HCT116 (cell line): ENCODE results near the gene DNALI1. TPM values are rescaled to one million over a fixed set of nuclear protein-coding genes. Genes with fewer than 3 reads are reported as not detected.

Experiments
- ATAC-seq: fragments of 200-7000 bp; cut with Tn5 transposase; 2 replicates; pipeline ENCODE4 v1.9.1; 2020; ENCODE audit warnings: mild to moderate bottlenecking, moderate library complexity
- BruUV-seq: library from RNA; stranded (reverse); fragments of 400-500 nt; replicated peaks from 2 replicates; lab custom pipeline; 2021; lab: Mats Ljungman, UMichigan
- CTCF ChIA-PET: fragments of 300-600 bp; sonication (Branson Sonifier 250); formaldehyde crosslinking; loops from one replicate; lab custom pipeline; 2021; ENCODE audit warnings: antibody characterized with exemption; lab: Charles Lee
- POLR2A ChIA-PET: fragments of 300-600, 350-600 bp; sonication (Branson Sonifier 250); formaldehyde crosslinking; loops from one replicate; lab custom pipeline; 2021; ENCODE audit warnings: antibody characterized with exemption; lab: Charles Lee
- RAD21 ChIA-PET, 2 experiments: fragments of 300-600 bp; sonication (Branson Sonifier 250); formaldehyde crosslinking; loops; one replicate each; lab custom pipeline; 2023; ENCODE audit warnings: low total read pairs in 2 of 2; ENCODE audit not compliant: uncharacterized antibody in 2 of 2, unreplicated experiment in 2 of 2, low non-redundant PET in 1 of 2; lab: Charles Lee
- DNase-seq: peaks from one replicate; pipeline ENCODE4 v3.0.0-alpha.2; 2010; ENCODE audit warnings: low read depth, low spot score
- H2AFZ ChIP-seq: fragments of 200-600 bp; shearing (Covaris generic), sonication (generic); 2 replicates; pipeline ENCODE4 v1.6.1; 2017; ENCODE audit warnings: low read depth, mixed run types, mixed read lengths, antibody characterized with exemption, low read length; ENCODE audit not compliant: poor library complexity, severe bottlenecking
- H3K27ac ChIP-seq: 2 replicates; pipeline ENCODE4 v1.5.1; 2012; ENCODE audit warnings: low read depth, low read length
- H3K27me3 ChIP-seq: fragments of 200-600 bp; sonication (generic); 2 replicates; pipeline ENCODE4 v1.6.1; 2016; ENCODE audit warnings: mixed run types, low read length, mixed read lengths; ENCODE audit not compliant: insufficient read depth
- H3K36me3 ChIP-seq, 2 experiments: fragments of 200-500 bp in 1 of 2; fragments of 200-600 bp in 1 of 2; sonication (Bioruptor generic) in 1 of 2; sonication (generic) in 1 of 2; 2 replicates each; pipeline versions ENCODE4 v1.5.1 to v1.6.1; 2014 to 2016; ENCODE audit warnings: low read length in 2 of 2, inconsistent platforms in 1 of 2, mixed read lengths in 1 of 2, mixed run types in 1 of 2; ENCODE audit not compliant: insufficient read depth in 2 of 2, control insufficient read depth in 1 of 2
- H3K4me1 ChIP-seq, 2 experiments: fragments of 200-600 bp in 1 of 2; sonication (generic) in 1 of 2; 2 replicates each; pipeline versions ENCODE4 v1.5.1 to v1.6.1; 2012 to 2017; ENCODE audit warnings: low read length in 2 of 2, inconsistent platforms in 1 of 2, mild to moderate bottlenecking in 1 of 2, mixed read lengths in 1 of 2, mixed run types in 1 of 2, moderate library complexity in 1 of 2; ENCODE audit not compliant: insufficient read depth in 2 of 2, control insufficient read depth in 1 of 2
- H3K4me2 ChIP-seq: fragments of 200-600 bp; sonication (generic); 2 replicates; pipeline ENCODE4 v1.6.1; 2017; ENCODE audit warnings: mixed run types, low read length, mixed read lengths
- H3K4me3 ChIP-seq, 2 experiments: fragments of 200-600 bp in 1 of 2; sonication (generic) in 1 of 2; replicated peaks in 1 of 2; 2 replicates each; pipeline ENCODE4 v1.5.1; 2011 to 2016; ENCODE audit warnings: low read length in 2 of 2, control low read depth in 1 of 2, low read depth in 1 of 2, mild to moderate bottlenecking in 1 of 2, mixed read lengths in 1 of 2, mixed run types in 1 of 2
- H3K79me2 ChIP-seq: fragments of 200-600 bp; sonication (generic); 2 replicates; pipeline ENCODE4 v1.6.1; 2017; ENCODE audit warnings: mild to moderate bottlenecking, mixed run types, low read length, moderate library complexity, mixed read lengths; ENCODE audit not compliant: insufficient read depth
- H3K9ac ChIP-seq: fragments of 200-600 bp; sonication (generic); 2 replicates; pipeline ENCODE4 v1.6.1; 2016; ENCODE audit warnings: low read length, mixed read lengths
- H3K9me2 ChIP-seq: fragments of 200-600 bp; sonication (generic), shearing (Covaris generic); 2 replicates; pipeline ENCODE4 v1.6.1; 2017; ENCODE audit warnings: mixed run types, mild to moderate bottlenecking, moderate library complexity; ENCODE audit not compliant: insufficient read depth
- H3K9me3 ChIP-seq, 2 experiments: fragments of 200-500 bp in 1 of 2; fragments of 200-600 bp in 1 of 2; sonication (Bioruptor generic) in 1 of 2; sonication (generic) in 1 of 2; 2 replicates each; pipeline ENCODE4 v1.6.1; 2014 to 2017; ENCODE audit warnings: low read length in 2 of 2, mixed read lengths in 2 of 2, inconsistent platforms in 1 of 2, low read depth in 1 of 2, mild to moderate bottlenecking in 1 of 2, mixed run types in 1 of 2, moderate library complexity in 1 of 2; ENCODE audit not compliant: control insufficient read depth in 1 of 2, insufficient read depth in 1 of 2
- H4K20me1 ChIP-seq: fragments of 200-600 bp; sonication (generic), shearing (Covaris generic); 2 replicates; pipeline ENCODE4 v1.6.1; 2017; ENCODE audit warnings: mixed run types, mild to moderate bottlenecking, moderate library complexity; ENCODE audit not compliant: insufficient read depth
- CBX3 ChIP-seq: IDR thresholded peaks from 2 replicates; pipeline ENCODE4 v1.6.1; 2012; ENCODE audit warnings: low read depth
- CTCF ChIP-seq, 3 experiments: fragments of 200-600 bp in 1 of 3; sonication (generic) in 1 of 3; IDR thresholded peaks in 2 of 3; conservative IDR thresholded peaks in 1 of 3; 2 replicates each; pipeline ENCODE4 v1.5.1; 2012 to 2017; ENCODE audit warnings: low read depth in 2 of 3, low read length in 2 of 3, antibody characterized with exemption in 1 of 3, borderline replicate concordance in 1 of 3, control low read depth in 1 of 3, mild to moderate bottlenecking in 1 of 3, mixed read lengths in 1 of 3, mixed run types in 1 of 3, moderate library complexity in 1 of 3; ENCODE audit not compliant: insufficient read depth in 1 of 3
- EGR1 ChIP-seq: IDR thresholded peaks from 2 replicates; pipeline ENCODE4 v1.6.1; 2012; ENCODE audit warnings: low read depth
- EZH2 ChIP-seq: fragments of 200-600 bp; sonication (generic); IDR thresholded peaks from 2 replicates; pipeline ENCODE4 v1.6.1; 2017; ENCODE audit warnings: antibody characterized with exemption, mixed run types
- MAX ChIP-seq: IDR thresholded peaks from 2 replicates; pipeline ENCODE4 v1.6.1; 2012
- SP1 ChIP-seq: IDR thresholded peaks from 2 replicates; pipeline ENCODE4 v1.6.1; 2012; ENCODE audit warnings: low read depth
- TCF7L2 ChIP-seq: IDR thresholded peaks from 2 replicates; pipeline ENCODE4 v1.7.0; 2011; ENCODE audit warnings: borderline replicate concordance, inconsistent platforms; ENCODE audit not compliant: insufficient read depth, insufficient read length; ENCODE audit errors: extremely low read depth
- ZBTB33 ChIP-seq: IDR thresholded peaks from 2 replicates; pipeline ENCODE4 v1.6.1; 2011; ENCODE audit warnings: mild to moderate bottlenecking, low read length, moderate library complexity; ENCODE audit not compliant: insufficient replicate concordance; ENCODE audit errors: extremely low read depth
- ZFX ChIP-seq: fragments of 450-650 bp; IDR thresholded peaks from 2 replicates; pipeline ENCODE4 v1.6.1; 2017
- intact Hi-C: fragments of 100-400 bp; cut with micrococcal nuclease; formaldehyde crosslinking; loops from 2 replicates; pipeline ENCODE4 v1.10.0; 2022
- total RNA-seq: library from RNA; stranded (reverse); gene quantifications from one replicate; pipeline ENCODE4 v1.2.1, GENCODE V29; 2021; ENCODE audit not compliant: unreplicated experiment
- TF ChIP-seq, protein P1 (sequence below): IDR thresholded peaks from 2 replicates; pipeline ENCODE4 v1.6.1; 2012; ENCODE audit warnings: low read depth

DNALI1 gene
- total RNA-seq, 1 experiment from 2014 or later = 0.64 TPM

DNA sequence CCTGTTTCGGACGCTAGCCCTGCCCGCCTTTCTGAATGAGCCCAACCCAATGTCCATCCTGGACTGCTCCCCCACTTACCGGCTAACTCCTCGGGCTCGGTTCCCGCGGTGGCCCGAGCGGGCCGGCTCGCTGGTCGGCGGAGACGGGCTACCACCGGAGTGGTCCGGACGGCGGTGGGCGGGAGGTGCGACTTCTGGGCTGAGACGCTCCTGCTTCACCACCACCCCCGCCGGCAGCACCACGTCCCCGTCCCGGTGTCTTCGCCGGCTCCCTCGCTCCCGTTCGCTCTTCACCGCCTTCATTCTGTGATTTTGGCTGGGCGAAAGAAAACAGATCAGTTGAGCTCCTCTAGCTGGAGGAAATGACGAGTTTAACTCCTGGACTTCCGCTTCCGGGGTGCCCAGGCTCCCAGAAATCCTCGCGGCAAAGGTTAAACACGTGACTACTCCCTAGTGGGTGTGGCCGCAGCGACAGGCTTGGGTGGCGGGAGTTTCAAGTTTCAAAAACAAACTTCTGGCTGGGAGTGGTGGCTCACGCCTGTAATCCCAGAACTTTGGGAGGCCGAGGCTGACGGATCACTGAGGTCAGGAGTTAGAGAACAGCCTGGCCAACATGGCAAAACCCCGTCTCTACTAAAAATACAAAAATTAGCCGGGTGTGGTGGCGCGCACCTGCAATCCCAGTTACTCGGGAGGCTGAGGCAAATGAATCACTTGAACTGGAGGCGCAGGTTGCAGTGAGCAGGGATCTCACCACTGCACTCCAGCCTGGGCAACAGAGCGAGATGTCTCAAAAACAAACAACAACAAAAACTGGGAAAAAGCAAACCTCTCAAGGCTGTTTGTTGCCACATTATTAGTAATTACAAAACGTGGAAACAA is 2.6 kb upstream of the DNALI1 start, which contains the start of gene SNIP1 (continued):
- TF ChIP-seq, protein P1, sequence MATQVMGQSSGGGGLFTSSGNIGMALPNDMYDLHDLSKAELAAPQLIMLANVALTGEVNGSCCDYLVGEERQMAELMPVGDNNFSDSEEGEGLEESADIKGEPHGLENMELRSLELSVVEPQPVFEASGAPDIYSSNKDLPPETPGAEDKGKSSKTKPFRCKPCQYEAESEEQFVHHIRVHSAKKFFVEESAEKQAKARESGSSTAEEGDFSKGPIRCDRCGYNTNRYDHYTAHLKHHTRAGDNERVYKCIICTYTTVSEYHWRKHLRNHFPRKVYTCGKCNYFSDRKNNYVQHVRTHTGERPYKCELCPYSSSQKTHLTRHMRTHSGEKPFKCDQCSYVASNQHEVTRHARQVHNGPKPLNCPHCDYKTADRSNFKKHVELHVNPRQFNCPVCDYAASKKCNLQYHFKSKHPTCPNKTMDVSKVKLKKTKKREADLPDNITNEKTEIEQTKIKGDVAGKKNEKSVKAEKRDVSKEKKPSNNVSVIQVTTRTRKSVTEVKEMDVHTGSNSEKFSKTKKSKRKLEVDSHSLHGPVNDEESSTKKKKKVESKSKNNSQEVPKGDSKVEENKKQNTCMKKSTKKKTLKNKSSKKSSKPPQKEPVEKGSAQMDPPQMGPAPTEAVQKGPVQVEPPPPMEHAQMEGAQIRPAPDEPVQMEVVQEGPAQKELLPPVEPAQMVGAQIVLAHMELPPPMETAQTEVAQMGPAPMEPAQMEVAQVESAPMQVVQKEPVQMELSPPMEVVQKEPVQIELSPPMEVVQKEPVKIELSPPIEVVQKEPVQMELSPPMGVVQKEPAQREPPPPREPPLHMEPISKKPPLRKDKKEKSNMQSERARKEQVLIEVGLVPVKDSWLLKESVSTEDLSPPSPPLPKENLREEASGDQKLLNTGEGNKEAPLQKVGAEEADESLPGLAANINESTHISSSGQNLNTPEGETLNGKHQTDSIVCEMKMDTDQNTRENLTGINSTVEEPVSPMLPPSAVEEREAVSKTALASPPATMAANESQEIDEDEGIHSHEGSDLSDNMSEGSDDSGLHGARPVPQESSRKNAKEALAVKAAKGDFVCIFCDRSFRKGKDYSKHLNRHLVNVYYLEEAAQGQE = no peak
- peak; percentile 61; the same call in 1 of the 2 replicates for TF ChIP-seq EGR1

- no peak overlapping the region for H3K4me2 ChIP-seq
- H3K79me2 ChIP-seq = peaks cover 17% of the 10 kb centered on the region
- no peak overlapping the region for H3K4me3 ChIP-seq
- CTCF ChIA-PET = no interaction called here
- H3K36me3 ChIP-seq = peaks cover 0 to 2% of the 10 kb centered on the region in 2 experiments; a peak in 1 of 4 replicates
- H3K9me3 ChIP-seq = no peaks in the 10 kb centered on the region
- H4K20me1 ChIP-seq = 0 out of 2 replicates have a peak, but pooled peaks cover 5% of the 10 kb centered on the region
- H3K9ac ChIP-seq = no peak overlapping the region
- BruUV-seq = no TSS peak
- RAD21 ChIA-PET = no interaction called here
- no peak overlapping the region for H2AFZ ChIP-seq
- POLR2A ChIA-PET = no interaction called here
- no peak overlapping the region for H3K27ac ChIP-seq
- ATAC-seq (no peak), DNase-seq (no peak)
- H3K27me3 ChIP-seq = no peaks in the 10 kb centered on the region
- intact Hi-C loops = no loop called here
- TF ChIP-seq MAX (no peak), CBX3 (no peak), SP1 (no peak), ZFX (no peak), EZH2 (no peak), EGR1 (no peak), CTCF (IDR thresholded peaks at IDR 0.05 in 2 of 3, conservative IDR thresholded peaks at IDR 0.05 in 1 of 3; ENCODE audit: borderline replicate concordance in 1 of 3, insufficient read depth in 1 of 3, low read depth in 2 of 3, low read length in 2 of 3) (no peak), TCF7L2 (no peak), ZBTB33 (no peak)
- H3K4me1 ChIP-seq = peaks cover 14 to 22% of the 10 kb centered on the region in 2 experiments
- H3K9me2 ChIP-seq = no peaks in the 10 kb centered on the region
Measured at GRCh38 chr1:37557402-37557801, 662 bp downstream of the DNALI1 start.
